Amniotic stem cell (primary cell): Measurements from ENCODE around the gene DNAL1.

ENCODE experiments used
- DNase-seq: peaks from one replicate; lab custom pipeline; 2025; lab: John Stamatoyannopoulos, UW

Gene DNAL1

GRCh38 chr14:73744874-73745529 lies 100.2 kb downstream of the DNAL1 start:
- no peak for DNase-seq

GRCh38 chr14:73745571-73746519 lies 101.1 kb downstream of the DNAL1 start:
- DNase-seq, result no peak

GRCh38 chr14:73746520-73747378 lies 102.0 kb downstream of the DNAL1 start:
- DNase-seq, result no peak

GRCh38 chr14:73747379-73748211 lies 102.8 kb downstream of the DNAL1 start:
- DNase-seq, result no peak

GRCh38 chr14:73748858-73749357 lies 104.1 kb downstream of the DNAL1 start:
- DNase-seq, result no peak

- DNase-seq, result no peak
Measured at GRCh38 chr14:73749706-73750530, 105.1 kb downstream of the DNAL1 start.

- DNase-seq, result no peak
Measured at GRCh38 chr14:73750531-73750901, 105.7 kb downstream of the DNAL1 start.

- DNase-seq, result no peak
Measured at GRCh38 chr14:73751157-73751691, 106.4 kb downstream of the DNAL1 start.

- no peak for DNase-seq
Measured at GRCh38 chr14:73752297-73752992, 107.7 kb downstream of the DNAL1 start.
